Glomerular visceral epithelial cell (primary cell): ENCODE results near the gene TTLL12.

Source experiments
- DNase-seq: peaks from one replicate; pipeline ENCODE4 v3.0.0-alpha.2; 2016; ENCODE audit errors: extremely low spot score

TTLL12 gene

GRCh38 chr22:43186272-43187170 lies at the start of gene TTLL12:
TSS of gene TTLL12 (minus strand) at chr22:43187134. CDS start at chr22:43187069, 65 bp downstream.
- peak; percentile 60 for DNase-seq

GRCh38 chr22:43235445-43236409 lies 48.8 kb upstream of the TTLL12 start:
- no peak for DNase-seq

GRCh38 chr22:43234264-43234988 lies 47.5 kb upstream of the TTLL12 start:
- no peak for DNase-seq

- no peak for DNase-seq
Observed at GRCh38 chr22:43233529-43233928, 46.6 kb upstream of the TTLL12 start.

- no peak for DNase-seq
Observed at GRCh38 chr22:43232445-43232844, 45.5 kb upstream of the TTLL12 start.

DNA sequence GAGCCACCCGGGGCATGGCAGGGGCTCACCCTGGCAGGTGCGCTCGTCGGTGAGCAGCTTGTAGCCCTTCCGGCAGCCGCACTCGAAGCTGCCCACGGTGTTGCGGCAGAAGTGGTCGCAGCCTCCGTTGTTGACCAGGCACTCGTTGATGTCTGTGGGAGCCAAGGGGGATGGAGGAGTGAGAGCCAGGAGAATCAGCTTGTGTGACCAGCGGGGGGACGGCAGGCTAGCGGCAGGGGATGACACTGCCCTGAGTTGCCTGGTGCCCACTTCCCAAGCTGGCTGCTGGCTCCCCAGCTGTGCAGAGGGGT lies 44.7 kb upstream of the TTLL12 start:
- DNase-seq = no peak

- peak; percentile 39 for DNase-seq
Observed at GRCh38 chr22:43230971-43231723, 44.2 kb upstream of the TTLL12 start.

DNA sequence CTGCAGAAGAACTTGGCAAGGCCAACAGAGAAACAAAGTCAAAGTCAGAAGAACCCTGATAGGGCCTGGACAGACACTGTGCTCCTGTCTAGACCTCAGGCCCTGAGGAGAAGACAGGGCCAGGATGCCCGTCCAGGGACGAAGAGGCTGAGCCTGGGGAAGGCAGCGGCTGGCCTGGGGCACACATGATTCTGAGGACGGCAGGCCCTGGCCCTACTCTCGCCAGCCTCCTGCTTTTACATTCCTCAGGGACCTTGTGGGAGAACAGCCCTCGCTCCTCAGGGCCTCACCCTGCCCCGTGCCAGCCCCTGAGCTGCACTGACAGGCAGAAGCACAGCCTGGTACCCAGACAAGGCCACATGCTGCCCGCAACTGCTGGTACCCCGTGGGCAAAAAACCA lies 43.6 kb upstream of the TTLL12 start:
- no peak for DNase-seq

DNA sequence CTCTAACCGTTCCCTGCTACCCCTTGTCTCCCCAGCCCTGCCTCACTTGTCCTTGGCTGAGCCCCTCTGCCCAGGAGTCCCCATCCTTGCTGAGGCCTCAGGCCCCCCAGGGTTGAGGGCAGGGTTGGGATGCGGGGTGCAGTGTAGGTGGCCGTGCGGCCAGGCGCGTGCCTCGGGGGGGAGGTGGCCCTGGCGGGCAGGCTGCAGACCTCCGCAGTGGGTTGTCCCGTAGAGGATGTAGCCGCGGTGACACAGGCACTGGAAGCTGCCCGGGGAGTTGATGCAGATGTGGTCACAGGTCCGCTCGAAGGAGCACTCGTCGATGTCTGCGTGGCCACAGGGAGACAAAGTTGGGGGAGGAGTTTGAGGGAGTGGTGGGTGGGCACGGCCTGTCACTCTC lies 41.9 kb upstream of the TTLL12 start:
- DNase-seq = no peak

DNA sequence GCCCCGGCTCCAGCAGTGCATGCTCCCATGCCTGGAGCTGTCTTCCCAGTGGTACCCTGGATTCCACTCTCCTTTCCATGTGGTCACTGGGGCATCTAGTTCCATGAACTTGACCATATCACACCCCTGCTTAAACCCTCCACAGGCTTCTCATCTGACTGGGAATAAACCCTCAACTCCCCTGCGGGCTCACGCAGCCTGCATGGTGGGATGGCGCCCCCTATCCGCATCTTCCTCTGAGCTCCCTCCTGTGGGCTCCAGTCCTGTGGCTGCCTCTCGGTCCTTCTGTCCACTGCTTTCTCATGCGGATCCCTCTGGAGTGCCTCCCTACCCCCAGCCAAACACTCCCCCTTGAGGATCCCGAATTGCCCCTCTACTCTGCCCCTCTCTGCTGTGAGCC lies 41.4 kb upstream of the TTLL12 start:
- DNase-seq = peak; percentile 13

DNA sequence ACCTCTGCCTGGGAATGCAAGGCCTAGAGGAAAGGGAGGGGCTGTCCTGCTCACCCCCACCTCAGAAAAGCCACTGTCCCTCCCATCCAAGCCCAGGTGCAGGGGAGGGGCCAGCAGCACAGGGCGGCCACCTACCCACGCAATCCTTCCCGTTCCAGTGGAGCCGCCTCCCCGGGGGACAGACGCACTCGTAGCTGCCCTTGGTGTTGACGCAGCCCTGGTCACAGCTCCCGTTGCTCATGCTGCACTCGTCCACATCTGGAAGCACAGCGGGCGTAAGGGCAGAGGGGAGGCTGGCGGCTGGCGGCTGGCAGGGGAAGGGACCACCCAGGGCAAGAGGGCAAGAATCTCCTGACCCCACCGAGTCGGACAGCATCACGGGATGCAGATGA lies 40.3 kb upstream of the TTLL12 start:
- no peak for DNase-seq

GRCh38 chr22:43226377-43227238 lies 39.7 kb upstream of the TTLL12 start:
- DNase-seq = no peak

DNA sequence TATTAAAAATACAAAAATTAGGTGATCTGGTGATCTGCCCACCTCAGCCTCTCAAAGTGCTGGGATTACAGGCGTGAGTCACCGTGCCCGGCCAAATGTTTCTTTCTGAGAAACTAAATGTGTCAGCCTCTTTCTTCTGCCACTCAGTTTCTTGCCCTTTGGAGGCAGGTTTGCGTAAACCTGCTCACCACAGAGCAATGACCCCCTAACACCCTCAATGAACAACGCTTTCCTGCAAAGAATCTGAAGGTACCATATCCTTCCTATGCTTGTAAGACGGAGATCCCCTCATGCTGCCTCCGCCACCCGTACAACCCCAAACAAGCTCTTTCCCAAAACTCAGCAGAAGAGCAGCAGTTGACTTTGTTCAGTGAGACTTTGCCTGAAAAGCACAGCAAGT lies 38.7 kb upstream of the TTLL12 start:
- DNase-seq = no peak

DNA sequence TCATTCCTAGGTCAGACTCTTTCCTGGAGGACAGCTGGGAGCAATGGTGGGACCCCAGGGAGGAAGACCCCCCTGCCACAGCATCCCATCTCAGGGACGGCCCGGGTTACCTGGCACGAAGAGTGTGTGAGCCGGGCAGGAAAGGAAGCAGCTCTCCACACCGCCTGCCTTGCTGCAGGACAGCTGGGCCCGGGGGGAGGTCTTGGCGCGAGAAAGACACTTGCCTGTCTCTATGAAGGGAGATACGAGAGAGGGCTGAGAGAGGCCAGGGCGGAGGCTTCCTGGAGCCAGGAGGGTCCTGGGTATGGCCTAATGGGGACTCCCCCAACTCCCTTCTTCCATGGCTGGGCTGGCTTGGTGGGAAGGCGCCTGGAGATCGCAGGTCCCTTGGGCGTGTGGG lies 36.1 kb upstream of the TTLL12 start:
- DNase-seq = no peak

GRCh38 chr22:43222262-43222661 lies 35.3 kb upstream of the TTLL12 start:
- DNase-seq = no peak

GRCh38 chr22:43220625-43221380 lies 33.9 kb upstream of the TTLL12 start:
- no peak for DNase-seq

- DNase-seq = no peak
Observed at GRCh38 chr22:43218786-43219185, 31.9 kb upstream of the TTLL12 start.

DNA sequence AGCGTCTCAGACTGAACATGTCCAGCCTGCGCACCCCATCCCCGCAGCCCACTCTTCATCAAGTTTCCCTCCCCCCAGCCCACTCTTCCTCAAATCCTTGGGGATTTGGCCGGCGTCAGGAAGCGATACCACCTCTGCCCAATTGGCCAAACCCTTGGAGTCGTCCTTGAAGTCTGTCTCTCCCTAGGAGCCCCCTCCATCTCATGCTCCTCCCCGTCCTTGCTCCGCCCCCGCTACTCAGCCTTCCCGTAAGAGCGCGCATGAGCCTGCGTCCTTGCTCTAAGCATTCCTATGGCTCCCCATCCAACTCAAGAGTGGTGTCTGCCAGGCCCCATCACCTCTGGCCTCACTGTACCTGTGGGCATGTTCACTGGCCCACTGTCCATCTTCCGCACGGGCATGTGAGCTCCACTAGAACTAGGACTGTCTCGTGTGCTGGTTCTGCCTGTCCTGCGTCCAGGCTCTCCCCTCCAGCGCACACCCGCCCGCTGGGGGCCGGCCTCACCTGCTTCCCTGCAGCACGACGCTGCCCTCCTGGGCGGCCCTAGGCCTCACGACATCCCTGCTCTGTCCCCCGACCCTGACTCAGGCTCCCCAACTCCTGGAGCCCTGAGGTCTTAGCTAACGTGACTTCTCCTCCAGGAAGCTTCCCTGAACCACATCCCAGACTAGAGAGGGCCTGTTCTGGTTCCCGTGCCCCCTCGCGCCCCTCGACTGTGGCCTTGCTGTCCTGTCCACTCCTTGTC lies 30.5 kb upstream of the TTLL12 start:
- DNase-seq = no peak

- no peak for DNase-seq
Observed at GRCh38 chr22:43216738-43217137, 29.8 kb upstream of the TTLL12 start.
